ENCODE results near the gene ACP3. TPM values are rescaled to one million over a fixed set of nuclear protein-coding genes. Genes with fewer than 3 reads are reported as not detected.

The ACP3 gene
- total and polyA plus RNA-seq, 9 donors, result 0.33 to 11.3 (median 2.5) TPM

DNA sequence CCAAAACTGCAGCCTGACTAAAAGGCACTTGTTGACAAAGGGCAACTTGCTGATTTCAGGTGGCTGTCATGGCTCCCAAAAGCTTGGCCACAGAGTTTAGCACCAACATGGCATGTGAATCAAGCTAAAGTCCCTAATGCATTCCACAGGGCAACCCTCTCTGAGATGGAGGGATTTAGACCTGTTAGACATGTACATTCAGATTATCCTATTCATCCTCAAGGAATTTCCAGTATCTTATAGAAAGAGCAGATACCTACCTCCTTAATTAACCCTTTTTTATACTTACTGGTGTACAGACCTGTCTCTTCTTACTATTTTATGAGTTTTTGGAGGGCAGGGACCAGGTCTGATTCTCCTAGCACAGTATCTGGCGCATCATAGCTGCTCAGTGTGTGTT lies 31.3 kb downstream of the ACP3 start:
- WGBS, 3 donors, result 94 to 96% (median 94%) methylated on average over 1 of the region's 1 CpG
- no peak overlapping the region for H3K4me3 ChIP-seq
- H3K4me1 ChIP-seq (ENCODE audit: insufficient read depth), result no peaks in the 10 kb centered on the region
- no peaks in the 10 kb centered on the region for H3K36me3 ChIP-seq
- intact Hi-C loops (cut with DNase I), result loop anchor here in 1 of 4 donors (10.0 kb wide), 1 partner anchor 94 kb away; no protein-coding TSS in a partner anchor
- H3K27ac ChIP-seq, result no peak overlapping the region
- H3K27me3 ChIP-seq, result no peaks in the 10 kb centered on the region
- H3K9me3 ChIP-seq, result no peaks in the 10 kb centered on the region
- no peak for TF ChIP-seq POLR2A (IDR thresholded peaks at IDR 0.05)
- TF ChIP-seq EP300 (IDR thresholded peaks at IDR 0.05), result no peak
- TF ChIP-seq, protein P1, sequence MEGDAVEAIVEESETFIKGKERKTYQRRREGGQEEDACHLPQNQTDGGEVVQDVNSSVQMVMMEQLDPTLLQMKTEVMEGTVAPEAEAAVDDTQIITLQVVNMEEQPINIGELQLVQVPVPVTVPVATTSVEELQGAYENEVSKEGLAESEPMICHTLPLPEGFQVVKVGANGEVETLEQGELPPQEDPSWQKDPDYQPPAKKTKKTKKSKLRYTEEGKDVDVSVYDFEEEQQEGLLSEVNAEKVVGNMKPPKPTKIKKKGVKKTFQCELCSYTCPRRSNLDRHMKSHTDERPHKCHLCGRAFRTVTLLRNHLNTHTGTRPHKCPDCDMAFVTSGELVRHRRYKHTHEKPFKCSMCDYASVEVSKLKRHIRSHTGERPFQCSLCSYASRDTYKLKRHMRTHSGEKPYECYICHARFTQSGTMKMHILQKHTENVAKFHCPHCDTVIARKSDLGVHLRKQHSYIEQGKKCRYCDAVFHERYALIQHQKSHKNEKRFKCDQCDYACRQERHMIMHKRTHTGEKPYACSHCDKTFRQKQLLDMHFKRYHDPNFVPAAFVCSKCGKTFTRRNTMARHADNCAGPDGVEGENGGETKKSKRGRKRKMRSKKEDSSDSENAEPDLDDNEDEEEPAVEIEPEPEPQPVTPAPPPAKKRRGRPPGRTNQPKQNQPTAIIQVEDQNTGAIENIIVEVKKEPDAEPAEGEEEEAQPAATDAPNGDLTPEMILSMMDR (IDR thresholded peaks at IDR 0.05), result no peak
- DNase-seq, result no peak

DNA sequence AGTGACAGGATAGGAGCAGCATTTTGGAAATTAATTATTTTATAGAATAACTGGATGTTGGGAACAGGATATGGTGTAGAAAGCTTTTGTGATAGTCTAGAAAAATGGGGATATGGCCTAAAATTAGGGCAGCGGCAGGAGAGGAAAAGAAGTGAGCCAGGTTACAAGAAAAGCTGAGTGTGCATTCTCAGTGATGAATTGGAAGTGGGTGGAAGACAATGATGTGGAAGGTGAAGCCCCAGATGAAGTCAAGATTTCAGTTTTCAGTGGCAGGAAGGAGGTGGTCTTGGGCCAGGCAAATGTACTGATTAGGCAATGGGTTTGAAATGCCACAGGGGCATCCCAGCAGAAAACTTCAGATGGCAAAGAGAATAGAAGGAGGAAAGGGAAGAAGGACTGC lies 33.6 kb downstream of the ACP3 start:
- TF ChIP-seq POLR2A (IDR thresholded peaks at IDR 0.05) (no peak), EP300 (IDR thresholded peaks at IDR 0.05) (no peak)
- TF ChIP-seq, protein P1 (IDR thresholded peaks at IDR 0.05), result no peak
- intact Hi-C loops (cut with DNase I), result loop anchor here in 1 of 4 donors (10.0 kb wide), 1 partner anchor 304 kb away; the partner anchor contains the start of gene ACAD11

DNA sequence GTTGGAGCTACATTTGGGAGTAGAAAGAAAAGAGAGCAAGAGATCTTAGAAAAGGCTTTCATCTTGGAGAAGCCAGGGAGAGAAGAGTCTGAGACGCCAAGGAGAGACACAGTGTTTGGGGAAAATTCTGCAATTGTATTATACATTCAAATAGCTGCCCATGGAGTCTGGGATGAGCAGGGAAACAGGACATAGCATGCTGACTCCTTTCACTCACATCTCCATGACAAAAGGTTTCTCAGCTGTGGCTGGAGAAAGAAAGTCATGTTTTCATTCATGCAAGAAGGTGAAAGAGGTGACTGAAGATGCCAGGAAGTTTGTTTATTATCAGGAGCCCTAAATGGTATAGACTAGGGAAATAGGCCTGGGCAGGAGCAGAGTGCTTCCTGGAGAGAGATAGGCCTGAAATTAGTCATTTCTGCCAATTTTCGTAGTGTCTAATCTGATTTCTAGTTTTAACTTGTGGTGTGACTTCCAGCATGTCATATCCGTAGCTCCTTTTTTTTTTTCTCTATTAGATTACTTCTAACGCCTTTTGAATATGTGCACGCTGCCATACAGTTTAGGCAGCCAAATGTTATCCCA lies 34.1 kb downstream of the ACP3 start:
- H3K4me3 ChIP-seq, result no peak overlapping the region
- DNase-seq, result no peak
- no peaks in the 10 kb centered on the region for H3K4me1 ChIP-seq (ENCODE audit: insufficient read depth)
- no peaks in the 10 kb centered on the region for H3K9me3 ChIP-seq
- TF ChIP-seq POLR2A (IDR thresholded peaks at IDR 0.05) (no peak), EP300 (IDR thresholded peaks at IDR 0.05) (no peak)
- TF ChIP-seq, protein P1 (IDR thresholded peaks at IDR 0.05), result no peak
- 74 to 75% (median 74%) methylated on average over 5 of the region's 5 CpGs for WGBS, 3 donors
- no peaks in the 10 kb centered on the region for H3K27me3 ChIP-seq
- no peak overlapping the region for H3K27ac ChIP-seq
- no peaks in the 10 kb centered on the region for H3K36me3 ChIP-seq
- intact Hi-C loops (cut with DNase I), result loop anchor here in 1 of 4 donors (10.0 kb wide), 1 partner anchor 303 kb away; the partner anchor contains the start of gene ACAD11

More for the DNA sequence above, 33.6 kb downstream of the ACP3 start:
- WGBS, 3 donors, result 81 to 85% (median 85%) methylated on average over 1 of the region's 1 CpG
- Histone ChIP-seq H3K27me3 (no peaks in the 10 kb centered on the region), H3K9me3 (no peaks in the 10 kb centered on the region), H3K27ac (no peak overlapping the region), H3K4me3 (no peak overlapping the region), H3K4me1 (ENCODE audit: insufficient read depth) (no peaks in the 10 kb centered on the region), H3K36me3 (no peaks in the 10 kb centered on the region)
- DNase-seq, result no peak

DNA sequence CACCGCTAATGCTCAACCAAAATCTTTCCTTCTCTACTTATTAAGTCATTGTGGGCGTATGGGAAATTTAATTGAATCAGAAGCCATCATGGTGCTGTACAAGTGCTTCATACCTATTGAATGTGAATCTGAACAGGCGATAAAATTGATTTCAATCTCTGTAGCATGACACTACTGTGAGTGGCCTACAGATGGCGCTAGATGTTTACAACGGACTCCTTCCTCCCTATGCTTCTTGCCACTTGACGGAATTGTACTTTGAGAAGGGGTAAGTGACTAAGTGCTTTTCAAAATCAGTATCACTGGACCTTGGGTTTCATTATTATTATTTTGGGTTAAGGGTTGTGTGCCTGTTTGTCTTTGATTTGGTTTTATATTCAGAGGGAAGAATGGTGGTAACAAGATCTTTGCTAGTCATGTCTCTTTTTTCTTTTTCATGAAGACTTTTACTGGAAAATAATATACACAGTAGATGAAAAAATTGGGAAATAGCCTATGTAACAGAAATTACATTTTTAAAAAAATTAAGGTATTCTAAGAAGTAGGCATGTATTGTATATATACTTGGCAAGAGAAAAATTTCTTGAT lies 35.4 kb downstream of the ACP3 start:
- Histone ChIP-seq H3K4me3 (no peak overlapping the region), H3K27me3 (no peaks in the 10 kb centered on the region), H3K36me3 (no peaks in the 10 kb centered on the region), H3K9me3 (no peaks in the 10 kb centered on the region), H3K4me1 (ENCODE audit: insufficient read depth) (no peaks in the 10 kb centered on the region), H3K27ac (no peak overlapping the region)
- no peak for TF ChIP-seq EP300 (IDR thresholded peaks at IDR 0.05)
- TF ChIP-seq, protein P1 (IDR thresholded peaks at IDR 0.05), result peak; percentile 39 to 63 (median 53)
- intact Hi-C loops (cut with DNase I), result loop anchor here in 1 of 4 donors (10.0 kb wide), 1 partner anchor 302 kb away; the partner anchor contains the start of gene ACAD11
- DNase-seq, result peak; percentile 12 to 64 (median 36)
- WGBS, 3 donors, result 19 to 20% (median 19%) methylated on average over 6 of the region's 6 CpGs

All from ovary (tissue), 9 donors.